Keratinocyte (primary cell): Measurements from ENCODE around the gene SYMPK. TPM values are rescaled to one million over a fixed set of nuclear protein-coding genes. Genes with fewer than 3 reads are reported as not detected.

Experiments used
- DNase-seq: peaks from one replicate; pipeline ENCODE4 v3.0.0-alpha.2; 2011; ENCODE audit warnings: low read depth, missing footprints, low spot score
- FAIRE-seq: peaks from 2 replicates; lab custom pipeline; 2011; peaks lifted over from hg19 to GRCh38; lab: Jason Lieb, UNC
- H2AFZ ChIP-seq: 2 replicates; pipeline ENCODE4 v1.6.0; 2012; ENCODE audit warnings: low read length, control low read depth, inconsistent platforms; ENCODE audit not compliant: control insufficient read depth
- H3K27ac ChIP-seq: 2 replicates; pipeline ENCODE4 v1.5.1; 2011; ENCODE audit warnings: low read length; ENCODE audit not compliant: control insufficient read depth, insufficient read depth
- H3K27me3 ChIP-seq: 3 replicates; pipeline ENCODE4 v1.6.0; 2011; ENCODE audit warnings: low read length; ENCODE audit not compliant: control insufficient read depth, insufficient read depth; ENCODE audit errors: extremely low read depth
- H3K36me3 ChIP-seq, 2 experiments: 2 replicates in 1 of 2; 3 replicates in 1 of 2; pipeline ENCODE4 v1.5.1; 2011; ENCODE audit warnings: low read length in 2 of 2, mild to moderate bottlenecking in 1 of 2; ENCODE audit not compliant: control insufficient read depth in 2 of 2, insufficient read depth in 2 of 2; ENCODE audit errors: extremely low read depth in 1 of 2
- H3K4me1 ChIP-seq: 3 replicates; pipeline ENCODE4 v1.5.1; 2011; ENCODE audit warnings: low read length; ENCODE audit not compliant: control insufficient read depth, insufficient read depth; ENCODE audit errors: extremely low read depth
- H3K4me2 ChIP-seq: 3 replicates; pipeline ENCODE4 v1.6.0; 2011; ENCODE audit warnings: low read depth, low read length; ENCODE audit not compliant: control insufficient read depth, insufficient read depth; ENCODE audit errors: extremely low read depth
- H3K4me3 ChIP-seq, 3 experiments: fragments of 200-600 bp in 1 of 3; sonication (generic) in 1 of 3; 2 replicates in 2 of 3; 3 replicates in 1 of 3; pipeline ENCODE4 v1.5.1; 2011 to 2016; ENCODE audit warnings: low read length in 3 of 3, mild to moderate bottlenecking in 3 of 3, control low read depth in 2 of 3, inconsistent platforms in 1 of 3, low read depth in 1 of 3, mixed read lengths in 1 of 3, mixed run types in 1 of 3, moderate library complexity in 1 of 3; ENCODE audit not compliant: control insufficient read depth in 2 of 3, insufficient read depth in 2 of 3; ENCODE audit errors: extremely low read depth in 1 of 3
- H3K79me2 ChIP-seq: 2 replicates; pipeline ENCODE4 v1.6.0; 2012; ENCODE audit warnings: low read length; ENCODE audit not compliant: control insufficient read depth, insufficient read depth
- H3K9ac ChIP-seq: 3 replicates; pipeline ENCODE4 v1.6.0; 2011; ENCODE audit warnings: low read length; ENCODE audit not compliant: control insufficient read depth, insufficient read depth; ENCODE audit errors: extremely low read depth
- H3K9me1 ChIP-seq: 3 replicates; pipeline ENCODE4 v1.6.0; 2011; ENCODE audit warnings: low read length; ENCODE audit not compliant: control insufficient read depth, insufficient read depth; ENCODE audit errors: extremely low read depth
- H3K9me3 ChIP-seq: 2 replicates; pipeline ENCODE4 v1.5.1; 2012; ENCODE audit warnings: low read depth, low read length; ENCODE audit not compliant: control insufficient read depth
- H4K20me1 ChIP-seq: 3 replicates; pipeline ENCODE4 v1.6.0; 2011; ENCODE audit warnings: low read length; ENCODE audit not compliant: control insufficient read depth, insufficient read depth; ENCODE audit errors: extremely low read depth
- EZH2 ChIP-seq: IDR thresholded peaks from one replicate; pipeline ENCODE4 v1.6.1; 2012; ENCODE audit warnings: inconsistent platforms, mild to moderate bottlenecking, low read length, moderate library complexity
- dilution Hi-C: fragments of 300-500 bp; cut with MboI; formaldehyde crosslinking; loops from one replicate; pipeline ENCODE4 v1.7.0; 2020; ENCODE audit warnings: low sequenced_read_pairs; ENCODE audit not compliant: extremely low pct_ligation_motif_present
- polyA plus RNA-seq, 5 experiments: library from polyadenylated mRNA; depleted of rRNA in 3 of 5; stranded (reverse) in 3 of 5; stranded (forward) in 1 of 5; unstranded in 1 of 5; fragments of >200 nt; gene quantifications; 1 replicate in 1 of 5; 2 replicates in 3 of 5; 3 replicates in 1 of 5; pipeline versions ENCODE4 v1.2.1 to v1.2.3, GENCODE V29; 2011 to 2012; ENCODE audit warnings: missing spikeins in 2 of 5, low read depth in 1 of 5, low replicate concordance in 1 of 5
- TF ChIP-seq, protein P1 (sequence below), 3 experiments: IDR thresholded peaks in 1 of 3; conservative IDR thresholded peaks in 1 of 3; optimal IDR thresholded peaks in 1 of 3; 2 replicates in 2 of 3; 3 replicates in 1 of 3; pipeline versions ENCODE3 to v1.5.1; 2011; ENCODE audit warnings: low read length in 3 of 3, mild to moderate bottlenecking in 3 of 3, moderate library complexity in 2 of 3, control low read depth in 1 of 3, inconsistent platforms in 1 of 3; ENCODE audit not compliant: insufficient read depth in 2 of 3; ENCODE audit errors: extremely low read depth in 1 of 3

Gene SYMPK
- polyA plus RNA-seq, 1 donor (not counting 4 experiments of a cell fraction or from before 2014, with no cell fraction given), result 56.0 TPM

DNA sequence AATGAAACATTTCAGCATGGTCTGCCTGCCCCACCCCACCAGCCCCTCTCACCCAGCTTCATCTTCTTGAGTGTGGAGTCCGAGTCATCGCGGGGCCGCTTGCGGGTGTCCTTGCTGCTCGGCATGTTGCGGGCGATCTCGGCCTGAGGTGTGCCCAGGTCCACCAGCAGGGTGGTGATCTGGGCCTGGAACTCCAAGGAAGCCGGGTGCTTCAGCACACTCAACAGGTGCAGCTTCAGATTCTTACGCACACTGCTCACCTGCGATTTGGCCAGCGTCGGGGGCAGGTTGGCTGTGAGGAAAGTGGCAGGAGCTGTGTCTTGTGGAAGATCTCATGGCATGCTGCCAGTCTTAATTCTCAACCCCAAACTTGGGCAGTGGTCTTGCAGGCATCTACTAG is 20.7 kb downstream of the SYMPK start:
- TF ChIP-seq EZH2, result no peak
- TF ChIP-seq, protein P1, sequence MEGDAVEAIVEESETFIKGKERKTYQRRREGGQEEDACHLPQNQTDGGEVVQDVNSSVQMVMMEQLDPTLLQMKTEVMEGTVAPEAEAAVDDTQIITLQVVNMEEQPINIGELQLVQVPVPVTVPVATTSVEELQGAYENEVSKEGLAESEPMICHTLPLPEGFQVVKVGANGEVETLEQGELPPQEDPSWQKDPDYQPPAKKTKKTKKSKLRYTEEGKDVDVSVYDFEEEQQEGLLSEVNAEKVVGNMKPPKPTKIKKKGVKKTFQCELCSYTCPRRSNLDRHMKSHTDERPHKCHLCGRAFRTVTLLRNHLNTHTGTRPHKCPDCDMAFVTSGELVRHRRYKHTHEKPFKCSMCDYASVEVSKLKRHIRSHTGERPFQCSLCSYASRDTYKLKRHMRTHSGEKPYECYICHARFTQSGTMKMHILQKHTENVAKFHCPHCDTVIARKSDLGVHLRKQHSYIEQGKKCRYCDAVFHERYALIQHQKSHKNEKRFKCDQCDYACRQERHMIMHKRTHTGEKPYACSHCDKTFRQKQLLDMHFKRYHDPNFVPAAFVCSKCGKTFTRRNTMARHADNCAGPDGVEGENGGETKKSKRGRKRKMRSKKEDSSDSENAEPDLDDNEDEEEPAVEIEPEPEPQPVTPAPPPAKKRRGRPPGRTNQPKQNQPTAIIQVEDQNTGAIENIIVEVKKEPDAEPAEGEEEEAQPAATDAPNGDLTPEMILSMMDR (optimal IDR thresholded peaks at IDR 0.05 in 1 of 3, IDR thresholded peaks at IDR 0.05 in 1 of 3, conservative IDR thresholded peaks at IDR 0.05 in 1 of 3; ENCODE audit: extremely low read depth in 1 of 3, insufficient read depth in 2 of 3, low read length in 3 of 3), result no peak
- no peak overlapping the region for H3K27ac ChIP-seq
- H2AFZ ChIP-seq, result no peak overlapping the region
- H3K4me1 ChIP-seq, result no peaks in the 10 kb centered on the region
- no peaks in the 10 kb centered on the region for H3K9me1 ChIP-seq
- dilution Hi-C loops, result no loop called here
- no peaks in the 10 kb centered on the region for H3K79me2 ChIP-seq
- H3K27me3 ChIP-seq, result no peaks in the 10 kb centered on the region
- no peak overlapping the region for H3K4me3 ChIP-seq
- no peak overlapping the region for H3K4me2 ChIP-seq
- DNase-seq (no peak), FAIRE-seq (no peak)
- H4K20me1 ChIP-seq, result no peaks in the 10 kb centered on the region
- H3K36me3 ChIP-seq, result peaks cover 35 to 42% of the 10 kb centered on the region in 2 experiments
- no peak overlapping the region for H3K9ac ChIP-seq
- no peaks in the 10 kb centered on the region for H3K9me3 ChIP-seq

DNA sequence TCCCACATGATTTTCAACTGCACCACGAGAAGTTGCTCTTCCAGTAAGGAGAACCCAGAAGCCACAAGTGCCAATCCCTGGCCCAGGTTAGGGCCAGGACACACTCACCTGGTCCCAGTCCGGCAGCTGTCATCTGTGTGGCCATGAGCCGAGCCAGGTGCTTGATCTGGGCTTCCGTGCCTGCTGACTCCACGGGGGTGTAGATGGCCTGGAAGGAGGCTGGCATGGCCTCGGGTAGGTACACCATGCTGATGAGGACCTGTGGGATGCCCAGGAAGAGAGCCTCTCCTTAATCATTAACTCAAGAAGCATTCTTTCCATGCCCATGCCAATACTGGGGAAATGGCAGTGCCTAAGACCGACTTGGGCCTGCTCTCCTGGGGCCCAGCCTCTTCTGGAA is 28.0 kb downstream of the SYMPK start:
- no peak for DNase-seq
- H3K36me3 ChIP-seq, result peaks cover 30 to 42% of the 10 kb centered on the region in 2 experiments

More for the DNA sequence above, 28.0 kb downstream of the SYMPK start:
- Histone ChIP-seq H3K4me2 (no peak overlapping the region), H3K9me1 (no peaks in the 10 kb centered on the region), H2AFZ (no peak overlapping the region), H3K27me3 (no peaks in the 10 kb centered on the region), H3K4me3 (no peak overlapping the region), H3K4me1 (no peaks in the 10 kb centered on the region), H3K79me2 (no peaks in the 10 kb centered on the region), H3K9ac (no peak overlapping the region), H4K20me1 (no peaks in the 10 kb centered on the region), H3K27ac (no peak overlapping the region), H3K9me3 (no peaks in the 10 kb centered on the region)
- no peak for FAIRE-seq
- TF ChIP-seq EZH2, result no peak
- TF ChIP-seq, protein P1 (optimal IDR thresholded peaks at IDR 0.05 in 1 of 3, IDR thresholded peaks at IDR 0.05 in 1 of 3, conservative IDR thresholded peaks at IDR 0.05 in 1 of 3; ENCODE audit: extremely low read depth in 1 of 3, insufficient read depth in 2 of 3, low read length in 3 of 3), result no peak
- dilution Hi-C loops, result no loop called here
